ENCODE results near the gene AHCY. TPM values are rescaled to one million over a fixed set of nuclear protein-coding genes. Genes with fewer than 3 reads are reported as not detected.

The AHCY gene
- total RNA-seq, 2 donors from 2014 or later, result 162 to 170 TPM

GRCh38 chr20:34232494-34233087 is 70.6 kb downstream of the AHCY start:
- H3K4me1 ChIP-seq (replicated peaks), result peaks cover 5% of the 10 kb centered on the region
- no peaks in the 10 kb centered on the region for H3K27me3 ChIP-seq (replicated peaks; ENCODE audit: insufficient read depth)
- DNase-seq (ENCODE audit: low spot score), result peak; percentile 55
- TF ChIP-seq CTCF (IDR thresholded peaks at IDR 0.05) (no peak), POLR2AphosphoS5 (IDR thresholded peaks at IDR 0.05) (peak; percentile 70), POLR2A (IDR thresholded peaks at IDR 0.05) (no peak)
- 75% methylated on average over 3 of the region's 3 CpGs for WGBS
- no peak overlapping the region for H3K4me3 ChIP-seq
- intact Hi-C loops (cut with DNase I), result no loop called here
- H3K27ac ChIP-seq, result peak overlapping the region; percentile 1 to 58
- no peaks in the 10 kb centered on the region for H3K9me3 ChIP-seq
- H3K36me3 ChIP-seq, result no peaks in the 10 kb centered on the region

GRCh38 chr20:34231634-34232033 is 71.5 kb downstream of the AHCY start:
- DNase-seq (ENCODE audit: low spot score), result no peak
- H3K36me3 ChIP-seq, result no peaks in the 10 kb centered on the region
- intact Hi-C loops (cut with DNase I), result no loop called here
- no peak for TF ChIP-seq CTCF (IDR thresholded peaks at IDR 0.05)
- no peak for TF ChIP-seq POLR2AphosphoS5 (IDR thresholded peaks at IDR 0.05)
- TF ChIP-seq POLR2A (IDR thresholded peaks at IDR 0.05), result no peak
- peak overlapping the region in 1 of 2 donors; percentile 58 for H3K27ac ChIP-seq
- peaks cover 5% of the 10 kb centered on the region for H3K4me1 ChIP-seq (replicated peaks)
- H3K27me3 ChIP-seq (replicated peaks; ENCODE audit: insufficient read depth), result no peaks in the 10 kb centered on the region
- no peak overlapping the region for H3K4me3 ChIP-seq
- no peaks in the 10 kb centered on the region for H3K9me3 ChIP-seq

Small RNAs within 50 kb of the gene (small RNA-seq; reads per million reads assigned to genes)
- 0 reads per million in 2 donors for gene AL356299.1

Other genes starting within 250 kb of the AHCY start
- gene EIF2S2, start 191.1 kb downstream of the AHCY start, total RNA-seq, result 10 to 100 TPM; 32.7 to 41.0 TPM
- 1 to 10 TPM in 1 of 2 donors, not detected in 1; 3.6 TPM for gene ASIP, start 61.9 kb downstream of the AHCY start, total RNA-seq
- gene ITCH, start 59.9 kb upstream of the AHCY start, total RNA-seq, result 10 to 100 TPM; 45.4 to 89.2 TPM
- gene DYNLRB1, start 213.1 kb upstream of the AHCY start, total RNA-seq, result 100 to 1,000 TPM; 132 to 247 TPM

Data from prostate gland (tissue), 2 donors.